ENCODE data around the gene LAMB1.

Gene LAMB1

GRCh38 chr7:107980671-107981190 lies 22.2 kb downstream of the LAMB1 start:
- DNase-seq (ENCODE audit: low read depth), result no peak
- H3K4me3 ChIP-seq (ENCODE audit: low read depth, low read length), result no peak overlapping the region
- TF ChIP-seq, protein P1, sequence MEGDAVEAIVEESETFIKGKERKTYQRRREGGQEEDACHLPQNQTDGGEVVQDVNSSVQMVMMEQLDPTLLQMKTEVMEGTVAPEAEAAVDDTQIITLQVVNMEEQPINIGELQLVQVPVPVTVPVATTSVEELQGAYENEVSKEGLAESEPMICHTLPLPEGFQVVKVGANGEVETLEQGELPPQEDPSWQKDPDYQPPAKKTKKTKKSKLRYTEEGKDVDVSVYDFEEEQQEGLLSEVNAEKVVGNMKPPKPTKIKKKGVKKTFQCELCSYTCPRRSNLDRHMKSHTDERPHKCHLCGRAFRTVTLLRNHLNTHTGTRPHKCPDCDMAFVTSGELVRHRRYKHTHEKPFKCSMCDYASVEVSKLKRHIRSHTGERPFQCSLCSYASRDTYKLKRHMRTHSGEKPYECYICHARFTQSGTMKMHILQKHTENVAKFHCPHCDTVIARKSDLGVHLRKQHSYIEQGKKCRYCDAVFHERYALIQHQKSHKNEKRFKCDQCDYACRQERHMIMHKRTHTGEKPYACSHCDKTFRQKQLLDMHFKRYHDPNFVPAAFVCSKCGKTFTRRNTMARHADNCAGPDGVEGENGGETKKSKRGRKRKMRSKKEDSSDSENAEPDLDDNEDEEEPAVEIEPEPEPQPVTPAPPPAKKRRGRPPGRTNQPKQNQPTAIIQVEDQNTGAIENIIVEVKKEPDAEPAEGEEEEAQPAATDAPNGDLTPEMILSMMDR (conservative IDR thresholded peaks at IDR 0.05; ENCODE audit: low read depth, low read length), result no peak

- no peak for DNase-seq (ENCODE audit: low read depth)
- no peak overlapping the region for H3K4me3 ChIP-seq (ENCODE audit: low read depth, low read length)
- TF ChIP-seq, protein P1 (conservative IDR thresholded peaks at IDR 0.05; ENCODE audit: low read depth, low read length), result no peak
Measured at GRCh38 chr7:107980171-107980570, 22.8 kb downstream of the LAMB1 start.

GRCh38 chr7:107978815-107979408 lies 24.0 kb downstream of the LAMB1 start:
- no peak overlapping the region for H3K4me3 ChIP-seq (ENCODE audit: low read depth, low read length)
- TF ChIP-seq, protein P1 (conservative IDR thresholded peaks at IDR 0.05; ENCODE audit: low read depth, low read length), result no peak
- DNase-seq (ENCODE audit: low read depth), result peak; percentile 86

GRCh38 chr7:107977048-107977447 lies 25.9 kb downstream of the LAMB1 start:
- TF ChIP-seq, protein P1 (conservative IDR thresholded peaks at IDR 0.05; ENCODE audit: low read depth, low read length), result no peak
- H3K4me3 ChIP-seq (ENCODE audit: low read depth, low read length), result no peak overlapping the region
- no peak for DNase-seq (ENCODE audit: low read depth)

DNA sequence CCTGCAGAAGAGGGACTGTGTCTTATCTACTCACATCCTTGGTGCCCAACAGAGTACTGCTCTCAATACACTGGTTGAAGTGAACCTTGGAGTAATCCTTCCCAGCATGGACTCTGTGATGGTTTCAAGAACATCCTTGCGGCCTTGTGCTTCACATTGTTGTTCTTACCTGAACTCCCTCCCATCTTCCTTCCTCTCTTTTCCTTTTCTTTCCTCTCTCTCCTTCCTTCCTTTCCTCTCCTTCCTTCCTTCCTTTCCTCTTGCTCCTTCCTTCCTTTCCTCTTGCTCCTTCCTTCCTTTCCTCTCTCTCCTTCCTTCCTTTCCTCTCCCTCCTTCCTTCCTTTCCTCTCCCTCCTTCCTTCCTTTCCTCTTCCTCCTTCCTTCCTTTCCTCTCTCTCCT lies 26.3 kb downstream of the LAMB1 start:
- H3K4me3 ChIP-seq (ENCODE audit: low read depth, low read length), result no peak overlapping the region
- TF ChIP-seq, protein P1 (conservative IDR thresholded peaks at IDR 0.05; ENCODE audit: low read depth, low read length), result no peak
- no peak for DNase-seq (ENCODE audit: low read depth)

- H3K4me3 ChIP-seq (ENCODE audit: low read depth, low read length), result no peak overlapping the region
- DNase-seq (ENCODE audit: low read depth), result no peak
- TF ChIP-seq, protein P1 (conservative IDR thresholded peaks at IDR 0.05; ENCODE audit: low read depth, low read length), result no peak
Measured at GRCh38 chr7:107975394-107976013, 27.5 kb downstream of the LAMB1 start.

- DNase-seq (ENCODE audit: low read depth), result no peak
- TF ChIP-seq, protein P1 (conservative IDR thresholded peaks at IDR 0.05; ENCODE audit: low read depth, low read length), result no peak
Measured at GRCh38 chr7:107973861-107974260, 29.1 kb downstream of the LAMB1 start.

More at GRCh38 chr7:107973861-107974260, 29.1 kb downstream of the LAMB1 start:
- no peak overlapping the region for H3K4me3 ChIP-seq (ENCODE audit: low read depth, low read length)

Measured in choroid plexus epithelial cell (primary cell).